Right hindlimb (tissue), 1 donor: ENCODE measurements around the gene SLC25A13.
"Not testable (repeated sequence)": the region's sequence is repeated elsewhere in the genome, so short reads cannot be mapped to it uniquely, and the experiment has no call there.

Experiments
- DNase-seq: peaks from one replicate; pipeline ENCODE4 v3.0.0-alpha.2; 2018

SLC25A13 gene

DNA sequence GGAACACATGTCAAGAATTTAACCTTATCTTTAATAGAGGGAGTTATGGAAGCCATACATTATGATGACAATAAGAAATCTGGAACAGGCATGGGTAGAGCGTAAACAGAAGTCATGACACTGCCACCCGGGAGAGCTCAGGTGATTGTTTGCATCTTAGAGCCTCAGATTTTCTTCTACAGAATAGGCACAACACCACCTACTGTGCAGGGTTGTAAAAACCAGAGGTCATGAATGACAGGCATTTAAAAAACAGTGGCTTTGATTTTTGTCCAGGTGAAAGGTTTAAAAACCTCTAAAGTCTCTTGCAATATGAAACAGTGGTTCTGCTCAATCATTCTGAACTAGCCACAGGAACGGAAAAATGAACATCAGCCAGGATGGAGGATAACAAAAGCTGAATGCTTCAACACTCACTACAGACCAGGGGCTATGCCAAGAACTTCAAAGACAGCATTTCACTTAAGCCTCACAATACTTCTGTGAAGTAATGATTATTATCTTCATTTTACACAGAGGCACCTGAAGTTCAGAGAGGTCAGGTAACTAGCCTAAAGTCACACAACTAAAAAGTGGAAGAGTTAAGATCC lies 123.8 kb downstream of the SLC25A13 start:
- DNase-seq, result no peak

DNA sequence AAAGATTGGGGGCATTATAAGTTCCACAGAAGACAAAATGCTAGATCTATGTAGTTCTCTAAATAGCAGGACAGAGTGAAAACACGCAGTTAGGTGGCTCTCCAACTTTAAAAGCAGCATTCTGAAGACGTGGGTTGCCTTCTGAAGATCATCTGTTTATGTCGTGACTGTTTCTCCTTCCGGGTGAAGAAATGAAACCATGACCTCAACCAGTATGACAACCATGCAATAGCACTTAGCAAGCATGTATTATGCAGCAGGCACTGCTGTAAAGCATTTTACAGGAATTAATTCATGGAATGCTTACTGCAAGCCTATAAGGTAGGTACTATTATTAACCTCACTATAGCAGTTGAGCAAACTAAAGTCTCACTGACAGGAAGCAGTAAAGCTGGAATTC lies 125.2 kb downstream of the SLC25A13 start:
- no peak for DNase-seq

DNA sequence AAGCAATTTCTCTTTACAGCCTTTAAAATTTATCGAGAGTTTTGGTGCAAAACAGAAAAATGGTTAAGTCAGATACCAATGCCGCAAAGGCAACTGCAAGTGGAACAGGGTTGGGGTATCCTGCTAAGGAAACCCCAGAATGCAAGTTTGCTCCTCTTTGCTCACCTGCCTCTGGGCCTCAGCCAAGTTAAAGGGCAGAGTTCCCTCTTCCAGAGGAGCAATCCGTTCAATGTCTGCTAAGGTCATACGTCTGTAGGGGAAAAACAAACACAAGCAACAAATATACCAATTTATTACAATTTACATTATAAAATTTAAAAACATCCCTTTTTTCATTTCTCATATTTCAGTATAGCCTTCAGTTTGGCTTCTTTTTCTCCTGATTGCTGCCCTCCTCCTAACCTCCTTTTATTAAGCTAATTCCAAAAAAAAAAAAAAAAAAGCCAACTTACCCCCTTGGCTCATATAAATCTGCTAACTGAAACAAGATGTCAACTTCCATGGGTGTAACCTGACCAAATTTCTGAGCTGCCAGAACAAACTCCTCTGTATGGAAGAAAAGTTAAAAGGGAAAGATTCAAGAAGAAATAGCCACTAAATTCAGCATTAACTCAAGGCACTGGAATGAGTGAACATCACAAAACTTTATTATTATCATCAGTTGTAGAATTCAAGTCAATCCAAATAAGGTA lies 132.6 kb downstream of the SLC25A13 start:
- no peak for DNase-seq

DNA sequence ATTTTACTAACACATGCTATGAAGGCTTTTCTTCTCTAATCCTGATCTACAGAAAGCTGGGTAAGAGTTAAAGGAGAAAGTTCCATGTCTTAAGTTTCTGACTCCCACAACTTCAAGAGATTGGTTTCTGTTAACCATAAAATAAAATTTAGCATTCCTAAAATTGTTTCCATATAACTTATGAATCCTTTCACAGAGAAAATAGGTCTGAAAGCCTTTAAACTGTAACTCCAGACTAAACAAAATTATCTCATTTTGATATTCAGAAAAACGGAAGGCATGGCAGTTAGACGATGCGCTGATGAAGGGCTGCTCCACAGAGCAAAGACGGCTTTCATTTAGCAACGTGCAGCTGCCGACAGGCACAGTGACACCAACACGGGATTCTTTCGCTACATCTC lies 133.3 kb downstream of the SLC25A13 start:
- no peak for DNase-seq

DNA sequence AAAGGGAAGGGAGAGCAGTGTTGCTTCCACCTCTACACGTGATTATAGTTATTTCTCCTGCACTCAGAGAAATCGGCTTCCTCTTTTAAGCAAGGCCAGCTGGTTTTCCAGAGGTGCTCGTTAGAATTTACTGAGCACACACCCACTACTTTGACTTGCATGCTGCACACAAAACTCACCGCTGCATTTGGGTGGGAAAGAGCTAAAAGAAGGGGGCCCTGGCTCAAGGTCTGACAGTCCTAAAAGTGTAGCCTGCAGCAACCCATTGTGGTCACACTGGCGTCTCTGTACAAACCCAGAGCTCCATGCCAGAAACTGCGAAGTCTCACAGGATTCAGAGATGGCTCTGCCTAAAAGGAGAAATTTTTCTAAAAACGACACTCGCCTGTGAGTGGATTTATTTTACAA lies 133.7 kb downstream of the SLC25A13 start:
- peak; percentile 56 for DNase-seq

DNA sequence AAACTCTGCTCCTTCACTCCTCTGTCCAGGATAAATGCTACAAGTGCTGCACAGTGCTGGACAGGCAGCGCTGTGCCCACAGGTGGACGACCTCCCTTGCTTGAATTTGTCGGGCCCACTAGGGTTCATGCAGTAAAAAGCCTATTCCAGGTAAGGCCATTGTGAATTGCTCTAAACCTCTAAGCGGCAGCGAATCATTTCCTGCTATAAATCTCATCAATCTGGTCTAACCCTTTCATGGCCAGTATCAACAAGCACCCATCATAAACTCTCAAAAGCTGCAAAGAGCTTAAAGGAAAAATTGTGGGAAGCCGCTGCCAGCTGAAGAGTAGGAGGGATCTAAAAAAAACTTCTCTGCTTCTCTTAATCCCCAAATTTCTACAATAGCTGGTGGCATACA lies 134.2 kb downstream of the SLC25A13 start:
- peak; percentile 24 for DNase-seq

DNA sequence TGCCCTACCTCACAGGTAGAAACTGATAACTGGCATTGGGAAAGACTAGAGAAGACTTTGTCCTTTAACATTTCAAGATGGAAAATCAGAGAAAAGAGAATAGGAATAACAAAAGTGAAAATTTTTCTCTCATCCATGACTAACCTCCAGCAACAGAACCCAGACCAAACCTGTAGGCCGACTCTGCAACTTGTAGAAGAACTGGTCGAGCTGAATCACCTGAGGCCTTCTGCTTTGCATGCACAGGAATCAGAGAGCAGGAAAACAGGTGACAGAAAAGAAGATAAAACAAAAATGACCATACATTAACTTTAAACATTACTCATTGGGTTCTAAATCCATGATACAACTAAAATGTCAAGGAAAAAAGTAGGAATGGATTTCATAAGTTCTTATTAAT lies 137.1 kb downstream of the SLC25A13 start:
- DNase-seq, result no peak

DNA sequence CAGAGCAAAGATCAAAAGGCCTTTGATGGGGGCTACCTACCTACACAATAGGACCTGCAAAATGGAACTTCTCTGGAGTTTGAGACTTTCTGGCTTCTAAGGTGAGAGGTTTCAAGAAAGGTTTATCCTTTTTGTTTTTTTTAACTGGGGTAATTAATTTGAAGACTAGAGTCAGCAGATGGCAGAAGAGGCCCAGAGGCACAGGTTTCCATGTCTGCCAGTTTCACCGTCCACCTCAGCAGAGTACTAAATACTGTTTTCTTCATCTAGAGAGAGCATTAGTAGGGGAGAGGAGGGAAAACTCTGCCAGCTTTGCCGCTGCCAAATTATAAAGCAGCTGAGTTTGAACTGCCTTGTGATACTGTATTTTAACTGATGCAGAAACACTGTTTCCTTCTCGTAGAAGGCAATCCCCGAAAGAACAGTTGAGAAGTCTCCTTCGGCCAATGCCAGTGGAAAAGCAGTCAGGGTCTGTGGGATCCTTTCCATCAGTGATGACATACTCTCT lies 138.7 kb downstream of the SLC25A13 start:
- DNase-seq, result peak; percentile 57

DNA sequence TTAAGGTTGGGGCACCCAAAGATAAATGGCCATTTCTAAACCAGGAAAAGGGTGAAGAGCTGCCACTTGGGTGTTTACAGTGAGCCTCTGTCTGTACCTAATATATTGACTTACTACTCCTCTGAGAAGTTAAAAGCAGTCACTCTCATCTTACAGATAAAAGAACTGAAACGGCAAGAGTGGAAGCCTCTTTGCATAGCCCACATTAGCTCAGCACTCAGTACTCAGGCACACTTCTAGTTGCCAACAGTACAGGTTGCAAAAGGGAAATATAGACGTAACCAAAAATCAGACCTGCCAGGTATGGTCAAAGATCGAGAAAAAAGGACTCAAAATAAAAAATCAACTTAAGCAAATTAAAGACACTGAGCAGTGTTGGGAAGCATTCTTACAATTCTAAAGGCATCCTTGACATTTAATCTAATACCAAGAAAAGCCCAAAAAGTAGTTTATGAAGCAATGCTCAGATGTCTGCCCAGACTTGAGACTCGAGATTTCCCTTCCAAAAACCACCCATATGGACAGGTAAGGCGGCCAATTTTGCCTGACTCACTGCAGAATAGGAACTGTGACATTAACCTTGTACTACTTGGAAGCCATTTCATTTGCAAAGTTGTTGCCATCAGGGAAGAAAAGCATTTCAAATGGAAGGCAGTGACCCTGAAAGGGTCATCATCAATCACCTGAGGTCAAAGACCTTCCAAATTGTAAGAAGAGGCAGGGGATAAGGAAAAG lies 139.3 kb downstream of the SLC25A13 start:
- DNase-seq, result no peak

DNA sequence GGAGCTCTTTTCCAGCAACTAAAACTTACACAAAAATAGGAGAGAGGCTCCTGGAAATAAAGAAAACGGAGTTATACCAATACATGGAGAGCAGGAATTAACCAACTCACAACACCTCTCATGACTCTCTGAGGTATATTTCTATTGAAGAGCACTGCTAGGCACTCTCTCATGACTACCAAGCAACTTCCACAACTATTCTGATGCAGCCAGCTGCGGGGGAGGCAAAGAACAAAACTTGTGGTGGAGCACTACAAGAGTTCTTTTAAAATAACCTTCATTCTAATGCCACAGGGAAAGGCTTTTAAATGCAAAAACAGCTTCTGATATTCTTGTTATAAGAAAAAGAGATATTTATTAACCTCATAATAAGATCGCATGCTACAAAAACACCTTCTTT lies 140.7 kb downstream of the SLC25A13 start:
- DNase-seq, result no peak

DNA sequence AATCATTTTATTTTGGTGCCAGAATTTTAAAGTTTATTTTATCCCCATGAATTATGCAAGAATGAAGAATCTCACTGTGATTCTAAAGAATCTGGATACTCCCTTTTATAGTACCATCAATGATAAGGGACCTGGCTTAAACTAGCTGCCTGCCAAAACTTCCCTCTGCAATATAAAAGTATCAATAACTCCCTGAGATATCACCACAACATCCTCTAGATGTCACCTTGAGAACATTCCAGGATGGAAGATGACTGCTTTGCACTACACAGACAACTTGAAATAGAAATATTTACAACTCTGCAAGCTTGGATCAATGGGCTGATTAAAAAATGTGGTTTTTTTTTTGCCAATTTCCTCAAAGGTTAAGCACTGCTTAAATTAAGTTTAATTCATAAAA lies 142.1 kb downstream of the SLC25A13 start:
- no peak for DNase-seq

DNA sequence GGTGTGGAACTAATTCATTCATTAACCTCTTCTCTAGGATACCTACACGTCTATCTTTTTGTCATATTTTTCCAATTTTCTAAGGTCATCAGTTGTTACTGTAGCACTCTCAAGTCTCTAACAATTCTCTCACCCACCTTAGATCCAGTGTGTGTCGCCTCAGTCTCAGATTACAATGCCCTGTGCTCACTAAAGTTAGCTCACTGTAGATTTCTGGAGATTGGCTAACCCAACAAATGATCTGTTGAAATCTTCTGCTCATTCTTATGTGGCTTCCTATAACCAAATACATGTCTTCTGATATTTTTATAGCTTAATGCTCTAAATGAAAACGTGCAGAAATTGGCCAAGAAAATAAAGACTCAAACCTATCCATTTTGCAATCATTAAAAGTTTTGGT lies 142.6 kb downstream of the SLC25A13 start:
- no peak for DNase-seq

DNA sequence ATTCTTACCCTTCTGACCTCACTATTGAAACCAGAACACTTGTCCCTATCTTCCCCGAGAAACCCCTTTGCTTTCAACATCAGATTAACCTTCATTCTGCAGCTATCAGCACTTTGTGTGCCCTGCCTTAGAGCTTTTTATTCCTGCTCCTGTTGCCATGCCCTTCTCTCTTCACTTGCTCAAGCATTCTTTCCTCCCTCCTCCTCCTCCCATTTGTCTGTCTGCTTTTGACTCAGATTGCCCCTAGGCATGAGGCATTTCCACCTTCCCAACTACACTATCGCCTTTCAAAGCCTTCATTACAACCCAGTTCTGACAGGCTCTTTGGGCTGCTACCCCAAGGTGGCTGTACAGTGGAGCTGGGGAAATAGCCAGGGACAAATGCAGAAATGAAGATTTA lies 143.3 kb downstream of the SLC25A13 start:
- DNase-seq, result no peak

DNA sequence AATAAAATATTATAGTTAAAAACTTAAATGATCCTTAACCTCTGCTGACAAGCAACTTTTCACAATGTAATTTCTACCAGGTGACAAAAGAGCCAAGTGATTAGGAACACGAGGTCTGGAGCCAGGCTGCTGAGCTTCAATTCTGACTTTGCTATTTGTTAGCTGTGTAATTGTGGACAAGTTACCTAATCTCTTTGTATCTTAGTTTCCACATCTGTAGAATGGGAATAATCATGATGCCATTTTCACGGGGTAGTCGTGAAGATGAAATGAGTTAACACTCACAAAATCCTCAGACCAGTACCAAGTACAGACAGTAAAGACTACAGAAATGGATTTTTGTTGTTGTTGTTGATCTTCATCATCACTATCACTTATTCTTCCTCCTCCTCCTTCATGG lies 144.5 kb downstream of the SLC25A13 start:
- DNase-seq, result no peak

DNA sequence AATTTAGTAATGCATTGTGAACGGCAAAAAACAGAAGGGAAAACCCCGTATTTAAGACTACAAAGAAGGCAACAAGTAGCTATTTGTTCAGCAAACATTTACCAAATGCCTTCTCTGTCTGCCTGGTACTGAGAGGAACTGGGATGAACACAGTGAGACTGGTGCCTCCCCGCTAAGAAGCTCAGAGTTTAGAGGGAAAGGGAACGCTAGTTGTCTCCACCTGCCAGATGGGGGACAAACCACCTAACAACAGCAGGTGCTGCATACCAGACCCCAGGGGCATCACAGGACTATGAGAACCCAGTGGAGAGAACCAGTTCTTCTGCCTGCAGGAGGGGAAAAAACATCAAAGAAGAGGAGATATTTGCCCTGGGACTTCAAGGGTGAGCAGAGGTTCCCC lies 147.1 kb downstream of the SLC25A13 start:
- no peak for DNase-seq

DNA sequence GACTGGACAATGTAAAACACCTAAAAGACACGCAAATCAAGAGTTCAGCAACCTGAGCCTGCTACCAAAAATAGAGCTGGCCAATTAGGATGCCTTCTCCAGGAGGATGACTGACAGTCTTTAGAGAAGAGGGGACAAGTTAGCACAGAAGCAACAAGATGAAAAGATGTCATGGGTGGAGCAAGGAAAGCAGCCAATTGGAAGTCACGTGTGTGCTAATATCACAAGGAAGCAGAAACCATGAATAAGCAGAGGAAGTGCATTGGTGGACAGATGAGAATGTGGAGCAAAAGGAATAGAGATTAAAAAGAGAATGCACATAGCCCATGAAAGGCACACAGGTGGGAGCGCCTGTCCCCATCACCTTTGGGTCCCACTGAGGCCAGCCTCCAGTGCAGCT lies 148.1 kb downstream of the SLC25A13 start:
- no peak for DNase-seq

DNA sequence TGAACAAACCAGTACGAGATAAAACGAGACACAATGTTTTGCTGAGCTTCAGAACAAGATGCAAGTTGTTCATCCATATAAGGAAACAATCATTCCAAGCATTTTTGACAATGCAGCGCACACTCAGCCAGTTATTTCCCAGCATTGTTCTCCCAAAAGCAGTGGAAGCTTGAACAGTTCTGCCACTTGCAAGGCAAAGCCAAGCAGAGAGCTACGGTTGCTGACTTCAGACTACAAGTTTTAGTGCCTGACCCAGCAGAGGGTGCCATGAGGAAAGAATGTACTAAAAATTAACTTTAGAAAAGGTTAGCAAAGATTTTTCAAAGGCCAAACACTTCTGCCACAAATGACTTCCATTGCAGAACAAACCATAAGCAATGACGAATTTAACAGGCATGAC lies 152.5 kb downstream of the SLC25A13 start:
- DNase-seq, result no peak

DNA sequence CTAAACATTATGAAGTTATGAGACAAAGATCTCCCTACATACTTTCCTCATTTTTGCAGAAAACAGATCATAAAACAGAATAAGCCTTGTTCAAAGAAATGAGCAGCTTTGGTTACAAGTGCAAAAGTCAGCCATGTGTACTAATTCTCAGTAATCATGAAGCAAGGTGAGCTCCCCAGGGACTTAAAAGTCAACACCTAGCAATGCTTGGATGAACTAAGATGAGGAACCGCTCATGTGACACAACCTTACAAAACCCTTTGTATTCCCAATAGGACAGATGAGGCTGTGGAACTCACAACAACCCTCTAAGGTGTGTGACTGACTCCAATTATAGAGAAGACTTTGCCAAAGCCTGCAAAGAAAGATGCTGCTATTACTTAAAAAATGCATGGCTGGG lies 154.5 kb downstream of the SLC25A13 start:
- no peak for DNase-seq

DNA sequence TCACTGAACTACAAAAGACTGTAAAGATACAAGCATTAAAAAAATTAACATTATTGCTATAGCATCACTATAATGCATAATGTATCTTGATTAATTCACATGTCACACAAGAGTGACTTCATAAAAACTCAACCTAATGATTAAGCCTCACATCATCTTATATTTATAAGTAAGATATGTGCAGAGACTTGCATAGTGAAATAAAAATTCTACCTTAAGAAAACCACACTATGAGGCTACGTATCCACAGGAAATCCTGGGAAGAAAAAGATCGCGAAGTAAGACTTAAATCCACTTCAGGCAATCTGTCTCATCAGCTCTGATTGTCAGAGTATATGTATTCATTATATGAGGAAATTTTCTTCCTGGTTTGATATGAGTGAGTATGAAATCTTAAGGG lies 160.0 kb downstream of the SLC25A13 start:
- DNase-seq, result no peak

DNA sequence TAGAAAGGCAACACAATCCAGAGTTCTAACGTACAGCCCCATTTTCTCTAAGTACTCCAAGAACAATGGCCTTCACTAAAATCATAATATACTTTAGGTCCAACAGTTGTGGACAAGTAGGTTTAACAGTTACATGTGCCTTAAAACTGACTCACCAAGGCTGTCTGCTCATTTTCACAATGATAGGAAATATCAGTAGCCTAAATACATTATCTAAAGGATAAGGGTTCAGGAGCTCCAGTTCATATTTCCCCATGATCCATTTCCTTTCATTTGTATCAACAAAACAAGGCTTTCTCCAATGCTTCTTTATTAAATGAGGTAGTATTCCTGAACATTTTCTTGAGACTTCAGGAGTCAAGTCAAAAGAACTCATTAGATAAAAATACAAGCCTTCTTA lies 164.0 kb downstream of the SLC25A13 start:
- DNase-seq, result no peak

DNA sequence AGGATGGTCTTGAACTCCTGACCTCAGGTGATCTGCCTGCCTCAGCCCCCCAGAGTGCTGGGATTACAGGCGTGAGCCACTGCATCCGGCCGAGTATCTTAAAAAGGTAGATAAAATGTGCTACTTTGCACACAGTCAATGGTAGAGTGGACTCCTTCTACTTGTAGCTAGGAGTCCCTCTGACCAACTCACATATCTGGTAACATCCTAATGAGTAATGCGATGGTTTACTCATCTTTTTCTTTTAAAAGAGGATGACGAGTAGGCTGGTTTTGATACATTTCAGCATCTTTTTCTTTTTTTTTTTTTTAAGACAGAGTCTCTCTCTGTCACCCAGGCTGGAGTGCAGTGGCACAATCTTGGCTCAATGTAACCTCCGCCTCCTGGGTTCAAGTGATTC lies 167.4 kb downstream of the SLC25A13 start:
- DNase-seq, result not testable (repeated sequence)

DNA sequence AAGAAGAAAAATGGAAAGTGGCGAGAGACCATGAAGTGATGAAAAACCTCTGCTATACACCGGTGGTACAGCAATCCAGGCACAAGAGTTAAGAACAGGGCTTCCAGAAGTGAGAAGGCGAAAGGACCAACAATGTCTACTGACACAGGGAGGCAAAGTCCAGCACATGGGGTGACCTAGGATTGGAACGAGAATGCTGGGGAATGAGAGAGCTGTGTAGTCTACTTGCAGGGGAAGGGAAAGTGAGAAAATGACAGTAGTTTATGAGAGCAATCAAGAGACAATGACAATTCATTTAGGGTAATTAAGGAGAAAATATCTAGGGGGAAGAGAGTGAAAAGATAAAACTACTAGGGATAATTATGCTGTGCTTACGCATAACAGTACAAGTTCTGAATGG lies 169.2 kb downstream of the SLC25A13 start:
- no peak for DNase-seq

DNA sequence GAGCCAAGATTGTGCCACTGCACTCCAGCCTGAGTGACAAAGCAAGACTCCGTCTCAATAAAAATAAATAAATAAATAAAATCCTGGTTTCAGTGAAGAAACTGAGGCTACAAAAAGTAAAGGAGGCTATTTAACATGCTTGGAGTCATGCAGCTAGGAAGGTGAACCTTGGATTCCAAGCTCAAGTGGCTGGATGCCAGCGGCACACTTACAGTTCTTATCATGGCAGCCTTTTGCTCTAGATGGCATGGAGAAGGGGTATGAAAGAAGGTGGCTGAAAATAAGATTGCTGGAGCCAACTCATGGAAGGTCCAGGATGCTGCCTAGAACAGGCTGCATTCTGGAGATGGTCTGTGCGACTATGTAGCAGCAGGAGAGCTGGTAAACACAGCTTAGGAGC lies 170.0 kb downstream of the SLC25A13 start:
- no peak for DNase-seq

DNA sequence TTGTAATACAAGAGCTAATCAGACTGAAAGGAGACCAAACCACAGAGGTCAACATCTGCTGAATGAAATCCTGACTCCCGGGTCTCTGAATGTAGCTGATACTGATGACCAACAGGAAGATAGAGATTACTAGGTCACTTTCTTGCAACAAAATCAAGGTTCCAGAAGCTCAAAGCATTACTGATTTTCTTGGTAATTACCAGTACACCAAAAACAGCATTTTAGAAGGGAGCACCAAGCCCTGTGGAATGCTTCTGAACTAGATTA lies 177.7 kb downstream of the SLC25A13 start:
- no peak for DNase-seq
